Measurements from ENCODE around the gene HCN2. TPM values are rescaled to one million over a fixed set of nuclear protein-coding genes. Genes with fewer than 3 reads are reported as not detected.
A peak's percentile ranks its signal among the peaks of the same experiment; 100 is the strongest.

The HCN2 gene
- total and polyA plus RNA-seq, 10 of the 15 experiments (the other 5 are each of a cell fraction or from before 2014, with no cell fraction given) = 0.01 to 0.54 (median 0.08) TPM; not detected in 4

DNA sequence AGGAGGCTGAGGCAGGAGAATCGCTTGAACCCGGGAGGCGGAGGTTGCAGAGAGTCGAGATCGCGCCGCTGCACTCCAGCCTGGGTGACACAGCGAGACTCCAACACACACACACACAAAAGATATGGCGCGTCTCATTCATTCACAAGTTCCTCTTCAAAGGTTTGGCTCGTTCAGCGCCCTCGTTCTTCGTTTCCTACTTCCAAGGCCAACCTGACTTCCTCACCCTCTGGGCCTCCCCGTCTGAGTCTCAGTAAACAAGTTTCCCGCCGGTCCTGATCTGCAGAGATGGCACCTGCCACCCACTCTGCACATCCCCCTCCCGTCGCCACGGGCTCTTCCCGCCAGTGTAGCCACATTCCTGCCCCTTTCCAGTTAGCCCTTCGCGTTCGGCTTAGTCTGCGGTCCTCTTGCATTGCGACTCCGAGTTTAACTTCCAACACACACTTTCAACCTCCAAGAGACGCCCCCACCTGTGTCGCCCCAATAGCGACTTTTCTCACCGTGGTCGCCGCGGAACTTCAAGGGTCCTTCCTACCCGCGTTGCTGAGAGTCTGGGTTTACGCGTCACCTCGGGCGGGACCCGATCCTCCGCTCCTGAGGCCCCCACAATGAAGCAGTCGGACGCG is 18.6 kb upstream of the HCN2 start (continued):
- TF ChIP-seq RB1 (IDR thresholded peaks at IDR 0.05; ENCODE audit: borderline replicate concordance) = peak; percentile 82; the same call in 1 of the 2 replicates
- TF ChIP-seq PML (IDR thresholded peaks at IDR 0.05; ENCODE audit: low read length) = no peak; the same call in 1 of the 2 replicates
- peak; percentile 36; the same call in 1 of the 2 replicates for TF ChIP-seq YY1 (IDR thresholded peaks at IDR 0.05; ENCODE audit: low read depth, low read length)
- TF ChIP-seq RFX5 (IDR thresholded peaks at IDR 0.05; ENCODE audit: low read depth, low read length) = no peak
- no peak for TF ChIP-seq TARDBP (IDR thresholded peaks at IDR 0.05; ENCODE audit: borderline replicate concordance)
- TF ChIP-seq NBN (IDR thresholded peaks at IDR 0.05) = peak; percentile 85; the same call in 1 of the 2 replicates
- peak; percentile 63 to 71 for TF ChIP-seq IKZF2 (IDR thresholded peaks at IDR 0.05)
- TF ChIP-seq TCF12 (IDR thresholded peaks at IDR 0.05; ENCODE audit: low read depth, low read length) = 0 out of 2 replicates have a peak, but pooled peaks have one; percentile 27
- TF ChIP-seq HDGF (IDR thresholded peaks at IDR 0.05) = peak; percentile 94

DNA sequence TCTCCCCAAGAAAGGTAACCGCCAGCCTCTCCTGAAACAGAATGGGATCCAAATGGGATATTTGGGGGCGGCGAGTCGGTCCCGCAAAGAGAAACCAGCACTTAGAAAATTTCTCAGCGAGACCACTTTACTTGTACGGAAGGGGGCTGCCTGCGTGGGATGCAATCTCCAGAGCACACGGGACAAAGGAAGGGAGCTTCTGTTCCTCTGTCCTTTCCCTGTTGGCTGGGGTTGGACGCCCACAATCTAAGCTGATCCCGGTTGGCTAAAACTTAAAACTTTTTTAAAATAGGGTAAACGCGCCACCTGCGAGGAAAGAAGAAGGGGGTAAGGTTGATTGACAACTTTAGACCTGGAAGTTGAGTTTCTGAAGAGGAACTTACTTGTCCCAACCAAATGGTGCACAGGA is 18.1 kb upstream of the HCN2 start:
- in situ Hi-C loops (cut with MboI) (no loop called here), intact Hi-C loops (cut with micrococcal nuclease; ENCODE audit: unreplicated experiment) (loop anchor here (5.0 kb wide), 2 partner anchors 39 to 61 kb away; partner anchors contain the start of genes CDC34 and POLRMT)
- DNase-seq (ENCODE audit: low read depth, low spot score) = no peak
- Histone ChIP-seq H3K4me1 (ENCODE audit: control insufficient read depth, insufficient read depth, low read length) (peaks cover 3% of the 10 kb centered on the region; the same call in 1 of the 2 replicates), H3K79me2 (ENCODE audit: control insufficient read depth, insufficient read depth, low read length) (peaks cover 39% of the 10 kb centered on the region), H3K4me3 (peak overlapping the region; percentile 83), H2AFZ (ENCODE audit: control insufficient read depth, low read depth, low read length) (peak overlapping the region; percentile 90), H3K36me3 (ENCODE audit: control insufficient read depth in 2 of 2, insufficient read depth in 2 of 2, low read length in 1 of 2) (peaks cover 0 to 3% of the 10 kb centered on the region in 2 experiments; a peak in 1 of 4 replicates), H3K4me2 (ENCODE audit: control insufficient read depth, insufficient read depth) (peak overlapping the region; percentile 93), H3K9ac (ENCODE audit: control insufficient read depth, insufficient read depth, low read length) (peak overlapping the region; percentile 62), H4K20me1 (ENCODE audit: control insufficient read depth, insufficient read depth) (no peaks in the 10 kb centered on the region), H3K27me3 (replicated peaks in 1 of 2; ENCODE audit: control insufficient read depth in 2 of 2, insufficient read depth in 2 of 2, low read length in 1 of 2) (no peaks in the 10 kb centered on the region), H3K9me3 (replicated peaks; ENCODE audit: control insufficient read depth, insufficient read depth, low read length) (no peaks in the 10 kb centered on the region), H3K27ac (ENCODE audit: control insufficient read depth, insufficient read depth) (peak overlapping the region; percentile 88)
- POLR2A ChIA-PET = no interaction called here
- SMC1A ChIA-PET (ENCODE audit: uncharacterized antibody, unreplicated experiment) = no interaction called here
- peak; percentile 2; the same call in 2 of the 3 replicates for ATAC-seq
- CTCF ChIA-PET = interaction anchor here (1.0 to 1.1 kb wide), 2 partner anchors 39 to 61 kb away, joined by 3 read pairs; no protein-coding TSS in a partner anchor
- TSS peak; percentile 96 for BruUV-seq (replicated peaks)
- RAD21 ChIA-PET (ENCODE audit: unreplicated experiment) = no interaction called here
- 3% methylated on average over 14 of the region's 14 CpGs for WGBS (ENCODE audit: insufficient coverage, insufficient replicate concordance, low lambda C conversion rate, missing lambda C conversion rate)
- TF ChIP-seq POLR2AphosphoS5 (IDR thresholded peaks at IDR 0.05; ENCODE audit: low read length) (no peak), EGR1 (IDR thresholded peaks at IDR 0.05; ENCODE audit: borderline replicate concordance in 1 of 2, low read depth in 2 of 2, low read length in 2 of 2) (peak in 1 of 2 experiments; percentile 38; a peak in 1 of 3 replicates), CREB1 (IDR thresholded peaks at IDR 0.05; ENCODE audit: low read depth) (peak; percentile 22; the same call in 1 of the 2 replicates), CHD1 (IDR thresholded peaks at IDR 0.05; ENCODE audit: low read depth, low read length) (0 out of 2 replicates have a peak, but pooled peaks have one; percentile 31), MTA3 (IDR thresholded peaks at IDR 0.05; ENCODE audit: borderline replicate concordance, low read length) (peak; percentile 51; the same call in 1 of the 2 replicates), PKNOX1 (IDR thresholded peaks at IDR 0.05) (peak; percentile 77), PML (IDR thresholded peaks at IDR 0.05; ENCODE audit: low read length) (peak; percentile 50), ZNF274 (IDR thresholded peaks at IDR 0.05; ENCODE audit: insufficient read depth, insufficient read length) (no peak)
- TF ChIP-seq, protein P1, sequence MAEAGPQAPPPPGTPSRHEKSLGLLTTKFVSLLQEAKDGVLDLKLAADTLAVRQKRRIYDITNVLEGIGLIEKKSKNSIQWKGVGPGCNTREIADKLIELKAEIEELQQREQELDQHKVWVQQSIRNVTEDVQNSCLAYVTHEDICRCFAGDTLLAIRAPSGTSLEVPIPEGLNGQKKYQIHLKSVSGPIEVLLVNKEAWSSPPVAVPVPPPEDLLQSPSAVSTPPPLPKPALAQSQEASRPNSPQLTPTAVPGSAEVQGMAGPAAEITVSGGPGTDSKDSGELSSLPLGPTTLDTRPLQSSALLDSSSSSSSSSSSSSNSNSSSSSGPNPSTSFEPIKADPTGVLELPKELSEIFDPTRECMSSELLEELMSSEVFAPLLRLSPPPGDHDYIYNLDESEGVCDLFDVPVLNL (IDR thresholded peaks at IDR 0.05; ENCODE audit: low read depth, low read length) = 0 out of 2 replicates have a peak, but pooled peaks have one; percentile 48
- no peak for FAIRE-seq
